ENCODE data around the gene F3.
A peak's percentile ranks its signal among the peaks of the same experiment; 100 is the strongest.

F3 gene

DNA sequence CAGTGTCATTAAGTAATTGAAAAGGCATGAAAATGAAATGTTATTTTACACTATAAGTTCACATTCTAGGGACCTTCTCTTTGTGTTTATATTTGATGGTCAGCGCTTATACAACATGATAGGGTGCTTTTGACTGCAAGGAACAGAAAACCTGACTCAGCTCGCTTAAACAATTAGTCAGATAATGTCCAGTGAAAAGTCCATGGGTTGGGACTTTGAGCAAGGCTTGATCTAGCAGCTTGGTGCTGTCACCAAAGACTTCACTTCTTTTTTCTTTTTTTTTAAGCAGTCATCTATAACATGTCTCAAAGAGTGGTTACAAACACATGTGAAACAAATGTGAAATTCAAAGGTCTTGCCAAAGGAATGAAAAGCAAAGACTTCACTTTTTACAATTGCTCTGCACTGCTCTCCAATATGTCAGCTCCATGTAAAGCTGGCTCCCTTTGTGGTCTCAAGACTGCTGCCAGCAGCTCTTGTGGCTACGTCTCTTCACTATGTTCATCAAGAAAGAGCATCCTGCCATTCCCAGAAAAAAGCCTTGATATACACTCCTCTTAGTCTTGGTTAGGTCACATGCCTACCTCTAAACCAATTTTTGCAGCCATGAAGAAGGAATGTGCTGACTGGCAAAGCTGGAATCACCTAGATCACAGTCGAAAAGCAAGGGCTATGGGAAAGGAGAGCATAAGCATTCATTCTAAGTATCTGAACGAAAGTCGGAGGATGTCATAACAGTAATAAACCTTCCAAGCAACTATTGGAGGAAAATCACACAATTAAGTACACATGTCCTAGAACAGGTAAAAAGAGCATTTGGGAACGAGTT, 15.2 kb downstream of the F3 start:
- DNase-seq: no peak

DNA sequence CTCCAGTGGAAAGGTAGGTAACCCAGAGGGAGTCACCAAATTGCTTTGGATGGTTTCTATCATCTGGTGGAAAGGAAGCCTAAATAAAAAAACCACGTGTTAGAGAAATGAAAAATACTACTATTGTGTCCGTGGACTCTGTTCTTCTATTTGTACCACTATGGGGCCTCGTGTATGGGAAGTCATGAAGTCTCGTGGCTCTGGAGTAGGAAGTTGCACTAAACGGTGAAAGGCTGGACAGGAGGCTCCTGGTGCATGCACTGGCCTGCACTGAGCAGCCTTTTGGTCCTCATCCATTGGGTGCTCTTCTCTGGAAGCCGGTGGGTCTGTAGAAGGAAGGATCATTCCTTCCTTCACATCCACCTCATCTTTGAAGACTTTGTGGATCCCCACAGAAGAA, 17.0 kb downstream of the F3 start:
- no peak for DNase-seq

DNA sequence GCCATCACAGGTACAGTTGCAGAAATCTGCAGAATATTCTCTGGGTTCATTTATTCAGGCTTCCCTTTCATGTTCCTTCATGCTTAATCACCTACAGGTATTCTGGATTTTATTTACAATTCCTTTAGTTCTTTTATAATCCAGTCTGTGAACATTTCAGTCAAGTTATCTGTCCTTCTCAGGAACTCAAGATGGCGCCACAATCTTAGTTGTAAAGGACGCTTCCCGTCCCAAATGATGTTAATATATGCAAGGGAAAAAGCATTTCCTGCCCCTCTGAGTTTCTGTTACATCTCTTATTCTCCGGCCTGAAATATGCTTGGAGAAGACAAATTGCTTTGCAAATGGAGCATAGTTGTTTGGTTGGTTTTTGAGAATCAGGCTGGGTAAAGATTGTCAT, 19.3 kb downstream of the F3 start:
- DNase-seq: peak; percentile 49 to 62

DNA sequence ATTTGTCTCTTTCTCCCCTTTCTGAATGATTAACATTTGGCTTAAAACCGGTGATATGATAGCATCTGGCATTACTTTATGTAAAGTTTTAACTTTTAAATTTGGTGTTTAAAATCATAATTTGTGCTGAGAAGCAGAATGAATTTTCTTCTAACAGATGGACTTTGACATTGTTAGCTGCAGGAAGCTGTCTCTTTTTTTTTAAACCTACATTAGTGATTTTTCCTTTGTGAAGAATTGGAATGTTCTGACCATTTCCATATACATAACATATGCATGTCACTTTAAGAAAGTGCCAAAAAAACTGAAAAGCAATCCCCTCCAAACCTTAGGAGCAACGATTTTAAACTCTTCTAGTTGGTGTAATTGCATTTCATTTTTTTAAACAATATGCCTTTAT, 22.2 kb downstream of the F3 start:
- no peak for DNase-seq

DNA sequence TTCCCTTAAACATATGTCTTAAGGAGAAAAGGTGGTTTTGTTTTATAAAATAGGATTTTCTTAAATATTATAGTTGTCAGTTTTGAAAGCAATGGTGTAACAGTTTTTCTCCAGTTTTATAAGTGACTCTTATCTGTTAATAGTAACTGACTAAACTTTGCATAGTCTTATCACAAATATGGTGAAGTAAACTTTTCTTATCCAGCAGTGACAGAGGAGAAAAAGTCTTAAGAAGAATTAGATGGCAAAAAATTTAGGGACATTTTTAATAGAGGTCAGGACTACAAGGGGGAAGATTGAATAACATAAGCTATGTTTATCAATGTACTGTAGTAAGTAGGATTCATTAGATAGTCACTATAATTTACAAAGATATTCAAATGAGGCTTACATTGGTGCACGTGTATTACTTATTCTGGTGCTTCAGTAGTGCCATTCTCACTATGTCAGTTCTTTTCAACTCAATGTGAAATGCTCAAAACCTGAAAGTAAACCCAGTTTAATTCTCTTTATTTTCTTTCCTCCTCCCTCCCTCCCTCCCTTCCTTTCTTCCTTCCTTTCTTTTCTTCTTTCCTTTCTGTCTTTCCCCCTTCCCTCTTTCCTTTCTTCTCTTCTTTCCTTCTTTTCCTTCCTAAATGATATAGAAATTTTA, 26.1 kb downstream of the F3 start:
- DNase-seq: no peak

DNA sequence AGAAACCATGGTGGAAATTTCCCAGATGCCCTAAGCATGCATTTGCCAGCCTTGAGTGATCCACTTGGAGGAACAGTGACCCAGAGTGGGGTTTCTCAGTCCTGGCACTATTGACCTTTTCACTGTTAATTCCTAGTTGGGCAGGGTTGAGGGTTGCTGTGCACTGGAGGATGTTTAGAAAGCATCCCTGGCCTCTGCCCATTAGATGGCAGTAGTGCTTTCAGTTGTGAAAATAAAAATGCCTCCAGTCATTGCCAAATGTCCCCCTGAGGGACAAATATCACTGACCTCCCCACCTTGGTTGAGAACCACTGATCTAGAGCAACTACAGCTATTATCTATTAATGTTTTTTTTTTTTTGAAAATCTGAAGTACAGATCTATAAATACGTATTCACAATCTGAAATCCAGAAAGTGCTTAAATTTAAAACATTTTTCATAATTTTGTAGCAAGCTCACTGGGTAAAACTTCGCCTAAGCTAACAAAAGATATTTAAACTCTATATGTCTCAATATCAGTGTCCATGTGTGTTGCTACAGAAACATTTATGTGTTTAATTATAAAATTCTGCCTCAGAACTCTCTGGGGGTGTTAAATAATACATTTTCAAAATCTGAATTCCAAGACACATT, 27.3 kb downstream of the F3 start:
- peak; percentile 39 to 45 for DNase-seq

DNA sequence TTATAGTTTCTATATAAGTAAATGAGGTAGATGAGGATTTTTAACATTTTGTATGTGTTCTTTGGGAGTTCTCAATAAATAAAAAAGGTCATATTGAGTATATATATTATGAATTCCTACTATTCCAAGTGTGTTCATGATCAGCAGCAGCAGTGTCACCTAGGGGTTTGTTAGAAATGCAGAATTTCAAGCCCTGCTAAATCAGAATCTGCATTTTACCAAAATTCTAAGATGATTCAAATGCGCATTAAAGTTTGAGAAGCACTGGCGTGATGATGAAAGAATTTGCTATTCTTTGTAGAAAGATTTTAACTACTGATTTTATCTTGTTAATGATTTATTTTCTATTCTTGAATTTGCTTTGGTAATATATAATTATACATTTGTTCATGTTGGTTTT, 28.7 kb downstream of the F3 start:
- DNase-seq: no peak

DNA sequence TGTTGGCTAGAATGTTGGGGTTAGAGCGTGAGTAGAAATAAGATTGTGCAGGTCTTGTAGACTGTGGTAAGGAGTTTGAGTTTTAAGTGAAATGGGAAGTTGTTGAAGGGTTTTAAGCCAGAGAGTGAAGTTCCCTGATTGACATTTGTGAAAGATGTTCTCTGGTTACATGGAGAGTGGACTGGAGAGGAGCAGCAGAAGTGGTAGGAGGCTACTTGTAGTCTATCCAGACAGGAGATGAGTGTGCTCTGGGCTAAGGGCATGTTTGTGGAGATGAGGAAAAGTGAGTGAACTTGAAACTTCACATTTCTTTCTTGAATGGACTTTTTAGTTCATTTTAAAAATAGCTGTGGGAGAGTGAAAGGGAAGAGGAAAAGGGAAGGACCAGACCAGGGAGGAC, 37.0 kb downstream of the F3 start:
- DNase-seq: no peak

DNA sequence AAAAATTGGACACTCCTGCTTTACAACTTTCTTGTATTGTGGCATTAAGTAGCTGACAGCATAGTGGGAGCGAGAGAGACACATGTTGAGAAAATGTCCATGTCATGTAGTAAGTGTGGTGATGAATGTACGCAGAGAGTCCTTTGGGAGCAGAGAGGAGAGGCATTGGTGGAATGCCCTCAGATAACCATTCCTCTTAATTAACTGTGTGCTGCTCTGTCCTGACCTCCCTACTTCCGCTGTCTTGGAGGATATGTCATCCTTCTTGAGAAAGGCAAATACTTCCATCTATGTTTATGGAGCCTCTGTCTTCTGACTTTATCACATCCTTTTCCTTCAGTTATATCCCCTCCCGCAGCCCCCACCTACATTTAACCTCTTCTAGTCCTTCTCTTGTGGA, 38.4 kb downstream of the F3 start:
- DNase-seq: no peak

DNA sequence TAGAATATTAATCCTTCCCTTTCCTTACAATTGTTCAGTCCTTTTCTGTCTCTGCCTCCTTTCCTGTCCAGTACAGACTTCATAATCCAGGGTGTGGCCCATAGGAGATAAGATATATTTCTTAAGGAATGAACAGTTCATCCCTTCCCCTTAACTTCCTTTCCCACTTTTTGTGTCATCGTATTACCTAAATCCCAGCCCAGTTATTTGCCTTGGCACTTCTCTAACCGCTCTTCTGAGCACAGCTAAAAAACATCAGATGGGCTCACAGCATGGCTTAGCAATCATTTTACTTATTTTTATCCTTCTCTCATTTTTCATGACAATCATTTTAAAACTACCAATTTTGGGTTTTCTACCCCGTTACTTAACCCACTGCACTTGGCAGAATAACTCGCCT, 39.6 kb downstream of the F3 start:
- no peak for DNase-seq

DNA sequence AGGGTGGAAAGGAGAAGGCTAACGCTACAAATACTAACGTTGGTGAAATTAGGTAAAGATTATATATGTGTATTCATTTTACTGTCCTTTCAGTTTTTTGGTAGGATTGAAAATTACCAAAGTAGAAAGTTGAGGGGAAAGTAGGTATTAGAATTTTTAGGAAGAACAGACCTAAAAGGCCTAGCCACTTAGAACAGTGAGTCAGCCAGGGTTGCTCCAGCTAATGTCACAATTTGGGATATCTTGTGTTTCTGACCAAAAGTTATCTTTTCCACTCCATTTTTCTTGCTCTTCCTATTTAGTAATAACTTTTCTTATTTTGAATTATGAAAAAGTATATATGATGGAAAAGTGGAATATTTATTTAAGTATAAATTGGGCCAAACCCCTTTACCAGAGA, 40.1 kb downstream of the F3 start:
- DNase-seq: no peak

DNA sequence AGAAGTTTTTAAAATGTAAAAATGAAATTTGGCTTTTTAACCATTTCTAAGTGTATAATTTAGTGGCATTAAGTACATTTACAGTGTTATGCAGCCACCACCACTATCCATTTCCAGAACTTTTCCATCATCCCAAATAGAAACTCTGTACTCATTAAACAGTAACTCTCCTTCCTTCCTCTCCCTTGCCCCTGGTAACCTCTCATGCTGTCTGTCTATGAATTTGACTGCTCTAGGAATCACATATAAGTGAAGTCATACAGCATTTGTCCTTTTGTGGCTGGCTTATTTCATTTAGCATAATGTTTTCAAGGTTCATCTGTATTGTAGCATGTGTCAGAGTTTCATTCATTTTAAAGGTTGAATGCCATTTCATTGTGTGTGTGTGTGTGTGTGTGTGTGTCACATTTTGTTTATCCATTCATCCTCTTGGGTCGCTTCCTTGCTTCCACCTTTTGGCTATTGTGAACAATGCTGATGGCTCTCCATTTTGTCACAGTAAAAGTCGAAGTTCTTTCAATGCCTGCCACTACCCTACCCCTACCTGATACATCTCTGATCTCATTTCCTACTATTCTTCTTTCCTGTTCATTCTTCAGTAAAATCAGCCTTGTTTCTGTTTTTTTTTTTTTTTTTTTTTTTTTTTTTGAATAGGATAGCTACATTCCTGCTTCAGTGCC, 45.3 kb downstream of the F3 start:
- DNase-seq: no peak

DNA sequence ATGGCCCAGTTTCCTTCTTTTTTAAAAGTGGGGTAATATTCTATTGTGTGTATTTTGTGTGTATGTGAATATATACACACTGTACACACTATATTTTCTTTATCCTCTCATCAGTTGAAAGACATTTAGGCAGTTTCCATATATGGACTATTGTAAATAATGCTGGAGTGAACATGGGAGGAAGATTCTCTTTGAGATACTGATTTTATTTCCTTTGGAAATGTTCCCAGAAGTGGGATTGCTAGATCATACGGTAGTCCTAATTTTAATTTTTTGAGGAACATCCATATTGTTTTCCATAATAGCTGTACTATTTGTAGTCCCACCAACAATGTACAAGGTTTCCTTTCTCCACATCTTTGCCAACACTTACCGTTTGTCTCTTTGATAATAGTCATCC, 51.0 kb downstream of the F3 start:
- no peak for DNase-seq

DNA sequence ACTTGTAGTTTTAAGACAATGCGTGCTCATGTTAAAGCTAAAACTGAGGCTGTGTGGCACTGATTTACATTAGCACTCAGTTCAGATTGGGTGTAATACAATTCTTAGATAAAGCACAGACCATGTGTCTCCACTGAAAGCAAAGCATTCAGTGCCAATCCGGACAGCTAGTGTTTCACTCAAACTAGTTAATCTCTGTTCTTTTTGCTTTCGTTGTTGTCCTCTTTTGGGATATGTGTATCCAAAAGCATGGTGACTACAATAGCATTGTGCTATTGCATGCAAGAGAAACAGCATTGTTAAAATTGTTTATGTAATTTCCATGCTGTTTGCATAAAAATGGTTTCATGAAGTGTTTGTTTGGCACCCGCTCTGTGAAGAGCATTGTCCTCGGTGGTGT, 54.6 kb downstream of the F3 start:
- no peak for DNase-seq

DNA sequence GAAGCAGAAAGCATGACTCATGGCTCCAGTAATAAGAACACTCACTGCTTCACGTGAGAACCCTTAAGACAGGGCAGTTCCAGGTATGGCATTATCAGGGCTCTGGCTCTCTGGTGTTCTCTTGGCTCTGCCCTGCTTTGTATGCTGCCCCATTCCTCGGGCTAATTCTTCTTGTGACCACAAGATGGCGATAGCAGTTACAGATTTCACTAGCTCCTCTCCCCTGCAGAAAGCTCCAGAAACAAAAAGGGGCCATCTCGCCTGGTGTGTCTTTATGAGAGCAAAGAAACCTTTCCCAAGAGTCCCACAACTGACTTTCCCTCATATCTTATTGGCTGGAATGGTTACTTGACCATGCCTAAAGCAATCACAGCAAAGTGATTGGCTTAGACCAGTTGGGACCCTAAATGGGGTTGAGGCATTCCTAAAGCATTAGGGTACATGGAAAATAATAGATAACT, 60.1 kb downstream of the F3 start:
- DNase-seq: peak; percentile 37 to 39

DNA sequence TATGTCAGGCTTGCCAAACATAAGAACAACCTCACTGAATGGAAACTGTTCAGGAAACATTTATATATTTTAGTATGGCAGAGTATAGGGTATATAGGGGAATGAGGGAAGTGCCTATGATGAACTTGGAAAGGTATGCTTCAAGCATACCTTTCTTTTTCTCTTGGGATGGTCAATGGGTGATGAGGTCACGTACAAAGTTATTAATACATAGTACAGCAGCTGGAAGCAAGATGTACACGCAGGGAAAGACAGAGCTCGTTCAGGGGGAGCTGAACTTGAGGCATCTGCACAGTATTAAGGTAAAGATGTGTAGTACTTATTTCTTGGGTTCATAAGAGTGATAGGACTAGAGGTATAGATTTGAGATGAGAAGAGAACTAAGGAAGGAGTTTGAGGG, 61.9 kb downstream of the F3 start:
- no peak for DNase-seq
